GM23338 (cell line): ENCODE data around the gene EXOSC5. TPM values are rescaled to one million over a fixed set of nuclear protein-coding genes. Genes with fewer than 3 reads are reported as not detected.

Experiments
- ATAC-seq: fragments of 200-7000 bp; cut with Tn5 transposase; 3 replicates; pipeline ENCODE4 v1.9.1; 2020
- DNase-seq: peaks from one replicate; pipeline ENCODE4 v3.0.0-alpha.2; 2015; ENCODE audit warnings: low spot score
- H2AFZ ChIP-seq: fragments of 200-600 bp; sonication (generic); 2 replicates; pipeline ENCODE4 v1.8.0; 2016; ENCODE audit warnings: antibody characterized with exemption, mild to moderate bottlenecking, moderate library complexity
- H3F3A ChIP-seq: fragments of 200-600 bp; sonication (generic); replicated peaks from 2 replicates; pipeline ENCODE4 v1.8.0; 2017; ENCODE audit warnings: antibody characterized with exemption, mixed run types, low read depth
- H3K27ac ChIP-seq: fragments of 200-600 bp; sonication (generic); 2 replicates; pipeline ENCODE4 v1.6.1; 2016; ENCODE audit warnings: low read depth
- H3K27me3 ChIP-seq: fragments of 200-600 bp; sonication (generic); 2 replicates; pipeline ENCODE4 v1.8.0; 2016; ENCODE audit warnings: mild to moderate bottlenecking, mixed run types, moderate library complexity; ENCODE audit not compliant: insufficient read depth
- H3K36me3 ChIP-seq: fragments of 200-600 bp; sonication (generic); 2 replicates; pipeline ENCODE4 v1.8.0; 2016; ENCODE audit warnings: mild to moderate bottlenecking; ENCODE audit not compliant: insufficient read depth
- H3K4me1 ChIP-seq: fragments of 200-600 bp; sonication (generic); 2 replicates; pipeline ENCODE4 v1.8.0; 2016; ENCODE audit warnings: mild to moderate bottlenecking, moderate library complexity; ENCODE audit not compliant: insufficient read depth
- H3K4me2 ChIP-seq: fragments of 200-600 bp; sonication (generic); 2 replicates; pipeline ENCODE4 v1.7.1; 2017; ENCODE audit warnings: mixed run types
- H3K4me3 ChIP-seq: fragments of 200-600 bp; sonication (generic); 2 replicates; pipeline ENCODE4 v1.6.1; 2016; ENCODE audit warnings: mixed run types
- H3K79me2 ChIP-seq: fragments of 200-600 bp; sonication (generic); replicated peaks from 2 replicates; pipeline ENCODE4 v1.8.0; 2017; ENCODE audit warnings: mild to moderate bottlenecking; ENCODE audit not compliant: insufficient read depth
- H3K9me2 ChIP-seq: fragments of 200-600 bp; sonication (generic); 2 replicates; pipeline ENCODE4 v1.8.0; 2017; ENCODE audit not compliant: insufficient read depth
- H4K20me1 ChIP-seq: fragments of 200-600 bp; sonication (generic); replicated peaks from 2 replicates; pipeline ENCODE4 v1.8.0; 2017; ENCODE audit warnings: mild to moderate bottlenecking; ENCODE audit not compliant: insufficient read depth
- H3K27ac Mint-ChIP-seq: 2 replicates; pipeline ENCODE4 v1.8.0; 2020; ENCODE audit warnings: inconsistent platforms, mild to moderate bottlenecking, moderate library complexity, mixed read lengths
- H3K27me3 Mint-ChIP-seq: 3 replicates; pipeline ENCODE4 v1.8.0; 2022; ENCODE audit warnings: low read depth, mild to moderate bottlenecking, moderate library complexity, mixed read lengths, inconsistent platforms; ENCODE audit not compliant: insufficient read depth, poor library complexity
- H3K36me3 Mint-ChIP-seq: 3 replicates; pipeline ENCODE4 v1.8.0; 2021; ENCODE audit warnings: low read depth, mild to moderate bottlenecking, inconsistent platforms, moderate library complexity, mixed read lengths
- H3K4me1 Mint-ChIP-seq: 3 replicates; pipeline ENCODE4 v1.8.0; 2020; ENCODE audit warnings: mild to moderate bottlenecking, inconsistent platforms, mixed read lengths
- H3K4me3 Mint-ChIP-seq: 3 replicates; pipeline ENCODE4 v1.8.0; 2021; ENCODE audit warnings: moderate library complexity, mild to moderate bottlenecking, inconsistent platforms, mixed read lengths
- H3K9me3 Mint-ChIP-seq: 3 replicates; pipeline ENCODE4 v1.8.0; 2020; ENCODE audit warnings: moderate library complexity, mild to moderate bottlenecking, inconsistent platforms, mixed read lengths
- CREB1 ChIP-seq: fragments of 250-450 bp; sonication (Bioruptor Pico); IDR thresholded peaks from 2 replicates; pipeline ENCODE4 v1.5.0; 2020; ENCODE audit warnings: low read depth, mild to moderate bottlenecking, moderate library complexity
- EZH2 ChIP-seq: fragments of 200-600 bp; sonication (generic); IDR thresholded peaks from one replicate; pipeline ENCODE4 v1.8.0; 2017; ENCODE audit warnings: antibody characterized with exemption, mild to moderate bottlenecking, low read depth; ENCODE audit not compliant: unreplicated experiment
- EZH2phosphoT487 ChIP-seq: fragments of 200-600 bp; sonication (generic); IDR thresholded peaks from one replicate; pipeline ENCODE4 v1.8.1; 2018; ENCODE audit warnings: antibody characterized with exemption; ENCODE audit not compliant: unreplicated experiment
- JUNB ChIP-seq: IDR thresholded peaks from one replicate; pipeline ENCODE4 v1.6.1; 2016; ENCODE audit warnings: antibody characterized with exemption; ENCODE audit not compliant: unreplicated experiment
- POLR2AphosphoS5 ChIP-seq: IDR thresholded peaks from 2 replicates; pipeline ENCODE4 v1.6.1; 2016; ENCODE audit warnings: antibody characterized with exemption, low read depth
- STAT1 ChIP-seq: IDR thresholded peaks from one replicate; pipeline ENCODE4 v1.6.1; 2016; ENCODE audit warnings: antibody characterized with exemption; ENCODE audit not compliant: unreplicated experiment
- ZNF114 ChIP-seq: fragments of 250-450 bp; sonication (Bioruptor Pico); IDR thresholded peaks from 2 replicates; pipeline ENCODE4 v1.5.0; 2020; ENCODE audit warnings: mild to moderate bottlenecking, moderate library complexity
- polyA plus RNA-seq: library from polyadenylated mRNA; unstranded; fragments of >200 nt; fragmentation: Nextera tagmentation; extraction: Ambion mirVana; gene quantifications from 2 replicates; pipeline ENCODE4 v1.2.1, GENCODE V29; 2016
- total RNA-seq: library from RNA; depleted of rRNA; stranded (reverse); fragments of >200 nt; shearing (Covaris generic); gene quantifications from 2 replicates; pipeline ENCODE4 v1.2.3, GENCODE V29; 2014
- TF ChIP-seq, protein P1 (sequence below): IDR thresholded peaks from 2 replicates; pipeline ENCODE4 v1.6.1; 2016; ENCODE audit warnings: antibody characterized with exemption
- TF ChIP-seq, protein P2 (sequence below): fragments of 250-450 bp; sonication (Bioruptor Pico); IDR thresholded peaks from 2 replicates; pipeline ENCODE4 v1.5.0; 2020; ENCODE audit warnings: mild to moderate bottlenecking, moderate library complexity

EXOSC5 gene
- total and polyA plus RNA-seq, 2 experiments from 2014 or later = 65.1 to 125 TPM

DNA sequence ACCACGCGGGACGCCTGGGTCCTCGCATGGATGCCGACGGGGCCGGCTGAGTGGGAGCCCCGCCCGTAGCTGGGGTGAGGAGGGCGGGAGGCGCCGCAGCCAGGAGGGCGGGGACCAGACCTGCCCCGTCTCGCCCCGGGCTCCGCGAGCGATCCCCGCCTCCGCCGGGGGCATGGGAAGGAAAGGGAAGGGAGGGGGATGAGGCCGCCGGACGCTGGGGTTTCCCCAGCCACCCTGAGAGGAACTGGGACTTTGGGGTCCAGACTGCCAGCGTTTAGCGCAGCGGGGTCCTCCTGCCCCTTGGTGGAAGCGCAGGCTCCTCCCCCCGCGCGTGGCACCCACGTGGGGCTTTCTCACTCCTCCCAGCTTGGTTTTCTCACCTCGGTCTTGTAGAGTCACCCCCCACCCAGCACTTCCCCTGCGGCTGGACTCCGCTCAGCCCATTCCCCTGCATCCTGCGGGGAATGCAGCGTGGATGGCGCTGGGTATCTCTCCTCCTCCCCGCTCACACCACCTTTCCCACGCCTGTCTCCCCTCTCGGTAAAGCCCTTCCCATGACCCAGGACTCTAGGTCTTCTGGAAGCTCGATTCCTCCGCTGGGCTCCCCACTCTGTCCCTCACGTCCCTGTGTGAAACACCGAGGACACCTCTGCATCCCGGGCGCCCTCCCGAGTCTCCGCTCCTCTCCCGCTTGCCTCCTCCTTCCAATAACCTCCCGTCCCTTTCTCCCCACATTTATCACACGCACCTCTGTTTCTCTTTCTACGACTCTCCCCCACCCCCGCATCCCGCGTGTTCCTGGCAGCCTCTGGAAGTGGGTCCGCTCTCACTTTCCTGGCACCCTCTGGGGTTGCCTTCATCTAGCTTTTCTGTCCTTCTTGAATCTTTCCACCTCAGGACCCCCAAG, 45.6 kb downstream of the EXOSC5 start:
- Histone ChIP-seq H3K4me3 (peak overlapping the region; percentile 91), H3K27ac (no peak overlapping the region), H3K9me2 (no peaks in the 10 kb centered on the region), H4K20me1 (0 out of 2 replicates have a peak, but pooled peaks cover 3% of the 10 kb centered on the region), H3K36me3 (no peaks in the 10 kb centered on the region), H2AFZ (peak overlapping the region; percentile 66), H3K4me1 (peaks cover 12% of the 10 kb centered on the region; the same call in 1 of the 2 replicates), H3K4me2 (peak overlapping the region; percentile 98), H3K79me2 (no peaks in the 10 kb centered on the region), H3K27me3 (peaks cover 42% of the 10 kb centered on the region), H3F3A (peaks cover 6% of the 10 kb centered on the region; the same call in 1 of the 2 replicates)
- Mint-ChIP-seq H3K36me3 (peaks cover 2% of the 10 kb centered on the region; the same call in 2 of the 3 replicates), H3K4me3 (peak overlapping the region; percentile 87), H3K27ac (no peak overlapping the region), H3K27me3 (peaks cover 60% of the 10 kb centered on the region), H3K9me3 (no peaks in the 10 kb centered on the region; the same call in 2 of the 3 replicates), H3K4me1 (peaks cover 19% of the 10 kb centered on the region)
- DNase-seq (peak; percentile 66), ATAC-seq (peak; percentile 46)
- TF ChIP-seq STAT1 (no peak), EZH2 (peak; percentile 47)

DNA sequence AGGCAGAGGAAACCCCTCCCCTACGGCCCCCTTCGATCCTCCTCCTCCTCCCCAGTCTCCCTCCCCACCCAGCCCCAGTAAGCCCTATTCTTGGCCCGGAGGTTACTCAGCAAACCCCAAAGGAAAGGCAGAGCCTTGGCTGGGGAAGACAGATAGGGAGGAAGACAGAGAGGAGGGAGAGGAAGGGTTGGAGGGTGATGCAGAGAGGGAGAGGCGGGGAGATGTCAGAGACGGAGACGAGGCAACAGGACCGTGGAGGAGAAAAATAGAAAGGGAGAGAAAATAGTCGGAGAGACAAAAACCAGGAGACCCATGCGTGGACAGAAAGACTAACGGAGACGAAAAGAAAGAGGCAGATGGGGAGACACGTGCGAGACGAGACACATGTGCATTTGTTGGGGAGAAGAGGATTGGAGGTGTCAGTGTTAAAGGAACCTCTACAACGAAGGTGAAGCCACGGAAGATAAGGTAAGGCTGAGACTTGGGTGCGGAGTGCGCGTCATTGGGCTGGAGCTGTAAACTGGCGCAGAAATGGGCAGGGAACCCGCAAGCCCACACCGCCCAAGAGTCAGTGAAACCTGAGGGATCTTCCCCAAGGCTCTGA, 46.3 kb downstream of the EXOSC5 start:
- H3K4me1 Mint-ChIP-seq = peaks cover 19% of the 10 kb centered on the region
- ATAC-seq (peak; percentile 3), DNase-seq (peak; percentile 26)
- Histone ChIP-seq H3K36me3 (no peaks in the 10 kb centered on the region), H3K27ac (no peak overlapping the region), H3K9me2 (no peaks in the 10 kb centered on the region), H3K4me2 (peak overlapping the region; percentile 98), H3K27me3 (peaks cover 42% of the 10 kb centered on the region), H3K4me1 (peaks cover 12% of the 10 kb centered on the region; the same call in 1 of the 2 replicates), H3K4me3 (peak overlapping the region; percentile 91), H3K79me2 (no peaks in the 10 kb centered on the region), H4K20me1 (0 out of 2 replicates have a peak, but pooled peaks cover 3% of the 10 kb centered on the region), H2AFZ (peak overlapping the region; percentile 66), H3F3A (peaks cover 6% of the 10 kb centered on the region; the same call in 1 of the 2 replicates)
- peaks cover 53% of the 10 kb centered on the region for H3K27me3 Mint-ChIP-seq
- H3K9me3 Mint-ChIP-seq = no peaks in the 10 kb centered on the region
- peaks cover 2% of the 10 kb centered on the region; the same call in 2 of the 3 replicates for H3K36me3 Mint-ChIP-seq
- H3K4me3 Mint-ChIP-seq = peak overlapping the region; percentile 70
- no peak overlapping the region for H3K27ac Mint-ChIP-seq
- TF ChIP-seq, protein P1, sequence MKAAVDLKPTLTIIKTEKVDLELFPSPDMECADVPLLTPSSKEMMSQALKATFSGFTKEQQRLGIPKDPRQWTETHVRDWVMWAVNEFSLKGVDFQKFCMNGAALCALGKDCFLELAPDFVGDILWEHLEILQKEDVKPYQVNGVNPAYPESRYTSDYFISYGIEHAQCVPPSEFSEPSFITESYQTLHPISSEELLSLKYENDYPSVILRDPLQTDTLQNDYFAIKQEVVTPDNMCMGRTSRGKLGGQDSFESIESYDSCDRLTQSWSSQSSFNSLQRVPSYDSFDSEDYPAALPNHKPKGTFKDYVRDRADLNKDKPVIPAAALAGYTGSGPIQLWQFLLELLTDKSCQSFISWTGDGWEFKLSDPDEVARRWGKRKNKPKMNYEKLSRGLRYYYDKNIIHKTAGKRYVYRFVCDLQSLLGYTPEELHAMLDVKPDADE = no peak
- TF ChIP-seq EZH2phosphoT487 (no peak), ZNF114 (no peak), CREB1 (CRISPR knock-in tag) (no peak), JUNB (no peak), POLR2AphosphoS5 (no peak)
- TF ChIP-seq, protein P2, sequence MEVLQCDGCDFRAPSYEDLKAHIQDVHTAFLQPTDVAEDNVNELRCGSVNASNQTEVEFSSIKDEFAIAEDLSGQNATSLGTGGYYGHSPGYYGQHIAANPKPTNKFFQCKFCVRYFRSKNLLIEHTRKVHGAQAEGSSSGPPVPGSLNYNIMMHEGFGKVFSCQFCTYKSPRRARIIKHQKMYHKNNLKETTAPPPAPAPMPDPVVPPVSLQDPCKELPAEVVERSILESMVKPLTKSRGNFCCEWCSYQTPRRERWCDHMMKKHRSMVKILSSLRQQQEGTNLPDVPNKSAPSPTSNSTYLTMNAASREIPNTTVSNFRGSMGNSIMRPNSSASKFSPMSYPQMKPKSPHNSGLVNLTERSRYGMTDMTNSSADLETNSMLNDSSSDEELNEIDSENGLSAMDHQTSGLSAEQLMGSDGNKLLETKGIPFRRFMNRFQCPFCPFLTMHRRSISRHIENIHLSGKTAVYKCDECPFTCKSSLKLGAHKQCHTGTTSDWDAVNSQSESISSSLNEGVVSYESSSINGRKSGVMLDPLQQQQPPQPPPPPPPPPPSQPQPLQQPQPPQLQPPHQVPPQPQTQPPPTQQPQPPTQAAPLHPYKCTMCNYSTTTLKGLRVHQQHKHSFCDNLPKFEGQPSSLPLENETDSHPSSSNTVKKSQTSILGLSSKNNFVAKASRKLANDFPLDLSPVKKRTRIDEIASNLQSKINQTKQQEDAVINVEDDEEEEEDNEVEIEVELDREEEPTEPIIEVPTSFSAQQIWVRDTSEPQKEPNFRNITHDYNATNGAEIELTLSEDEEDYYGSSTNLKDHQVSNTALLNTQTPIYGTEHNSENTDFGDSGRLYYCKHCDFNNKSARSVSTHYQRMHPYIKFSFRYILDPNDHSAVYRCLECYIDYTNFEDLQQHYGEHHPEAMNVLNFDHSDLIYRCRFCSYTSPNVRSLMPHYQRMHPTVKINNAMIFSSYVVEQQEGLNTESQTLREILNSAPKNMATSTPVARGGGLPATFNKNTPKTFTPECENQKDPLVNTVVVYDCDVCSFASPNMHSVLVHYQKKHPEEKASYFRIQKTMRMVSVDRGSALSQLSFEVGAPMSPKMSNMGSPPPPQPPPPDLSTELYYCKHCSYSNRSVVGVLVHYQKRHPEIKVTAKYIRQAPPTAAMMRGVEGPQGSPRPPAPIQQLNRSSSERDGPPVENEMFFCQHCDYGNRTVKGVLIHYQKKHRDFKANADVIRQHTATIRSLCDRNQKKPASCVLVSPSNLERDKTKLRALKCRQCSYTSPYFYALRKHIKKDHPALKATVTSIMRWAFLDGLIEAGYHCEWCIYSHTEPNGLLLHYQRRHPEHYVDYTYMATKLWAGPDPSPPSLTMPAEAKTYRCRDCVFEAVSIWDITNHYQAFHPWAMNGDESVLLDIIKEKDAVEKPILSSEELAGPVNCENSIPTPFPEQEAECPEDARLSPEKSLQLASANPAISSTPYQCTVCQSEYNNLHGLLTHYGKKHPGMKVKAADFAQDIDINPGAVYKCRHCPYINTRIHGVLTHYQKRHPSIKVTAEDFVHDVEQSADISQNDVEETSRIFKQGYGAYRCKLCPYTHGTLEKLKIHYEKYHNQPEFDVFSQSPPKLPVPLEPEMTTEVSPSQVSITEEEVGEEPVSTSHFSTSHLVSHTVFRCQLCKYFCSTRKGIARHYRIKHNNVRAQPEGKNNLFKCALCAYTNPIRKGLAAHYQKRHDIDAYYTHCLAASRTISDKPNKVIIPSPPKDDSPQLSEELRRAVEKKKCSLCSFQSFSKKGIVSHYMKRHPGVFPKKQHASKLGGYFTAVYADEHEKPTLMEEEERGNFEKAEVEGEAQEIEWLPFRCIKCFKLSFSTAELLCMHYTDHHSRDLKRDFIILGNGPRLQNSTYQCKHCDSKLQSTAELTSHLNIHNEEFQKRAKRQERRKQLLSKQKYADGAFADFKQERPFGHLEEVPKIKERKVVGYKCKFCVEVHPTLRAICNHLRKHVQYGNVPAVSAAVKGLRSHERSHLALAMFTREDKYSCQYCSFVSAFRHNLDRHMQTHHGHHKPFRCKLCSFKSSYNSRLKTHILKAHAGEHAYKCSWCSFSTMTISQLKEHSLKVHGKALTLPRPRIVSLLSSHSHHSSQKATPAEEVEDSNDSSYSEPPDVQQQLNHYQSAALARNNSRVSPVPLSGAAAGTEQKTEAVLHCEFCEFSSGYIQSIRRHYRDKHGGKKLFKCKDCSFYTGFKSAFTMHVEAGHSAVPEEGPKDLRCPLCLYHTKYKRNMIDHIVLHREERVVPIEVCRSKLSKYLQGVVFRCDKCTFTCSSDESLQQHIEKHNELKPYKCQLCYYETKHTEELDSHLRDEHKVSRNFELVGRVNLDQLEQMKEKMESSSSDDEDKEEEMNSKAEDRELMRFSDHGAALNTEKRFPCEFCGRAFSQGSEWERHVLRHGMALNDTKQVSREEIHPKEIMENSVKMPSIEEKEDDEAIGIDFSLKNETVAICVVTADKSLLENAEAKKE (CRISPR knock-in tag) = no peak
